ENCODE data around the gene NAV2.

NAV2 gene

DNA sequence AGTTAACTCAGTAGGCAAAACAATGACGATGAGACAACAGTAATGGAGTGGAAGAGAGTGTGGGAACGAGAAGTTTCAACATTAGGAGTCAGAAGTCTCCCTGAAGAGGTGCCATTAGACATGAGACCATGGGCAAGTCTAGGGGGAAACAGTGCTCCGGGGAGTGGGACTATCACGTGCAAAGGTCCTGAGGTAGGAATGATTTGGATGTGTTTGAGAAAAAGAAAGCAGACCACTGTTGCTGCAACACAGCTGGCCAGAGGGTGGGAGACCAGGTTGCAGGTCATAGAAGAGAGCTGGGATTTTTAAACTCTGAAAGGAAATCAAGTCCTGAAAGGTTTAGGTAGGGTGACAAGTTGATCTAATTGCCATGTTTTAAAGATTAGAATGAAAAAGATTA is 63.0 kb downstream of the NAV2 start:
- H3K36me3 ChIP-seq = no peaks in the 10 kb centered on the region
- H3K27me3 ChIP-seq = no peaks in the 10 kb centered on the region
- TF ChIP-seq, protein P1, sequence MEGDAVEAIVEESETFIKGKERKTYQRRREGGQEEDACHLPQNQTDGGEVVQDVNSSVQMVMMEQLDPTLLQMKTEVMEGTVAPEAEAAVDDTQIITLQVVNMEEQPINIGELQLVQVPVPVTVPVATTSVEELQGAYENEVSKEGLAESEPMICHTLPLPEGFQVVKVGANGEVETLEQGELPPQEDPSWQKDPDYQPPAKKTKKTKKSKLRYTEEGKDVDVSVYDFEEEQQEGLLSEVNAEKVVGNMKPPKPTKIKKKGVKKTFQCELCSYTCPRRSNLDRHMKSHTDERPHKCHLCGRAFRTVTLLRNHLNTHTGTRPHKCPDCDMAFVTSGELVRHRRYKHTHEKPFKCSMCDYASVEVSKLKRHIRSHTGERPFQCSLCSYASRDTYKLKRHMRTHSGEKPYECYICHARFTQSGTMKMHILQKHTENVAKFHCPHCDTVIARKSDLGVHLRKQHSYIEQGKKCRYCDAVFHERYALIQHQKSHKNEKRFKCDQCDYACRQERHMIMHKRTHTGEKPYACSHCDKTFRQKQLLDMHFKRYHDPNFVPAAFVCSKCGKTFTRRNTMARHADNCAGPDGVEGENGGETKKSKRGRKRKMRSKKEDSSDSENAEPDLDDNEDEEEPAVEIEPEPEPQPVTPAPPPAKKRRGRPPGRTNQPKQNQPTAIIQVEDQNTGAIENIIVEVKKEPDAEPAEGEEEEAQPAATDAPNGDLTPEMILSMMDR (IDR thresholded peaks at IDR 0.05) = no peak
- intact Hi-C loops (cut with DNase I; ENCODE audit: low total_unique reads) = loop anchor here (10.0 kb wide), 1 partner anchor 109 kb away; no protein-coding TSS in a partner anchor
- DNase-seq = no peak
- H3K4me3 ChIP-seq = no peak overlapping the region
- peak overlapping the region in 1 of 2 donors; percentile 10 for H3K27ac ChIP-seq
- H3K4me1 ChIP-seq = peaks cover 0 to 86% (median 40%) of the 10 kb centered on the region in 4 donors
- H3K9me3 ChIP-seq = no peaks in the 10 kb centered on the region

DNA sequence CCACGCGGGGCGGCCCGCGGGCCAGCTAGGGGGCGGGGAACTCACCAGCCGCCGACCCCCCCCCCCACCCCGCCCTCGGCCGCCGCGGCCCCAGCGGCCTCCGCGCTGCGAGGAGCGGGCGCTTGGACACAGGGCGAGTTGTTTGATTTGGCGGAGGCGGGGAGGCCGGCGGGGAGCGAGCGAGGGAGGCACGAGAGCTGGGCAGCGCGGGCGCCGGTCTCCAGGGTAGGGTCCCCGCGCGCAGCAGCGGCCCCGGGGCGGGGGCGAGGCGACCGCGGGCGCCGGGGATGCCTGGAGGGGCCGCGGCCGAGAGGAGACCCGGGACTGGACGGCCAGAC is 64.4 kb downstream of the NAV2 start:
- Histone ChIP-seq H3K36me3 (no peaks in the 10 kb centered on the region), H3K27me3 (no peaks in the 10 kb centered on the region), H3K4me1 (peaks cover 0 to 83% (median 38%) of the 10 kb centered on the region in 4 donors), H3K4me3 (peak overlapping the region; percentile 46 to 52), H3K27ac (peak overlapping the region; percentile 33 to 40), H3K9me3 (no peaks in the 10 kb centered on the region)
- intact Hi-C loops (cut with DNase I; ENCODE audit: low total_unique reads) = loop anchor here (10.0 kb wide), 1 partner anchor 108 kb away; no protein-coding TSS in a partner anchor
- no peak for DNase-seq
- TF ChIP-seq, protein P1 (IDR thresholded peaks at IDR 0.05) = no peak

DNA sequence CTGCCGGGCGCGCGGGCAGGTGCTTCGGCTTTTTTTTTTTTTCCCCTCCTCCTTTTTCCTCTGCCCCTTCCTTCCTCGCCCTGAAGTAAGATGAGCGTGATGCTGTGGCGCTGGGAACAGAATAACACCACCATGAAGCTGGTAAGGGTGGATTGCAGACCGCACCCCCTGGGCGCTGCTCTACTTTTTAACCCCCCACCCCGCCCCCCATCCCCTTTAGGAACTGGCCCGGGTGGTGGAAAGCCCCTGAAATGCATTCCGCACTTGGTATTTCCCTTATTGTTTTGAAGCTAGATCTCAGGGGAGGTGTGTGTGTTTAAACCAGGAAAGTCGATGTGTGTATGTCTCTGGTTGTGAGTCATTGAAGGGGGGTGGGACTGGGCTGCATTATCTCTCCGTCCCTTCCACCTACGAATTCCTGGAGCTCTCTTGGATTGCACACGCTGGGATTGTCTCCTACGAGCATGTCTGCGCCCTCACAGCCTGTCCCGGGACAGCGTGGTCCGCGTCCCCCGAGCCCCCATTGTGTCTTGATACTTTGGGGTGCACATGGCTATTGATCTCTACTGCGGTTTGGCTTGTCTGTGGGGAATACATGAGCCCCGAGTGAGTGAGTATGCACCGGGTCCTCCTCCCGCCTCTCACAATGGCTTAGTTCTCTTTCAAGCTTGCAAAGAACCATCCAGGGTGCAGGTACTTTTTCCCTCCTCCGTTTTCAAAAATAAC is 64.9 kb downstream of the NAV2 start:
- TF ChIP-seq, protein P1 (IDR thresholded peaks at IDR 0.05) = no peak
- intact Hi-C loops (cut with DNase I; ENCODE audit: low total_unique reads) = loop anchor here (10.0 kb wide), 1 partner anchor 107 kb away; no protein-coding TSS in a partner anchor
- Histone ChIP-seq H3K27ac (peak overlapping the region; percentile 33 to 40), H3K9me3 (no peaks in the 10 kb centered on the region), H3K4me3 (peak overlapping the region; percentile 46 to 52), H3K4me1 (peaks cover 0 to 78% (median 38%) of the 10 kb centered on the region in 4 donors), H3K36me3 (no peaks in the 10 kb centered on the region), H3K27me3 (no peaks in the 10 kb centered on the region)
- no peak for DNase-seq

GRCh38 chr11:19779740-19780139 is 67.1 kb downstream of the NAV2 start:
- Histone ChIP-seq H3K36me3 (no peaks in the 10 kb centered on the region), H3K27ac (no peak overlapping the region), H3K9me3 (no peaks in the 10 kb centered on the region), H3K4me3 (no peak overlapping the region), H3K4me1 (peaks cover 0 to 57% (median 35%) of the 10 kb centered on the region in 4 donors), H3K27me3 (no peaks in the 10 kb centered on the region)
- no peak for DNase-seq
- intact Hi-C loops (cut with DNase I; ENCODE audit: low total_unique reads) = loop anchor here (10.0 kb wide), 1 partner anchor 105 kb away; no protein-coding TSS in a partner anchor
- TF ChIP-seq, protein P1 (IDR thresholded peaks at IDR 0.05) = no peak

DNA sequence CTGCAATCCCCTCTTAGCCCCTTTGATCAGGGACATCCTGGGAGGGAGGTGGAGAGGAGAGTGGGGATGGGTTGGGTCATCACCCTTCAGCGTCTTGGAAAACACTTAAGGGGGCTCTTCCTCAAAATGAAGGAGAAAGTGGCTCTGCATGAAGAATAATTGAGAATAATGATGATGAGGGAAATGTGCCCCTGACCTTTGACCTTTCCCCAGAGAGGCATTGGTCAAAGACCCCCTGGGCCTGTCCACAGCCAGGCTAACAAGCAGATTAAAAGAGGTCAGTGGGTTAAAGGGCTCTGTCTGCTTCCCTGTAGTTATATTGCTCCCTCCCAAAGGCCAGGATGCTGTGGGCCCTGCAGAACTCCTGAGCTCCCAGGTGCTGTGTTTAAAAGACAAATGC is 68.7 kb downstream of the NAV2 start:
- no peaks in the 10 kb centered on the region for H3K27me3 ChIP-seq
- H3K9me3 ChIP-seq = no peaks in the 10 kb centered on the region
- TF ChIP-seq, protein P1 (IDR thresholded peaks at IDR 0.05) = no peak
- H3K4me1 ChIP-seq = peaks cover 0 to 44% (median 28%) of the 10 kb centered on the region in 4 donors
- no peaks in the 10 kb centered on the region for H3K36me3 ChIP-seq
- H3K27ac ChIP-seq = no peak overlapping the region
- intact Hi-C loops (cut with DNase I; ENCODE audit: low total_unique reads) = no loop called here
- no peak overlapping the region for H3K4me3 ChIP-seq
- no peak for DNase-seq
